BJ (cell line): Measurements from ENCODE around the gene PLA1A. TPM values are rescaled to one million over a fixed set of nuclear protein-coding genes. Genes with fewer than 3 reads are reported as not detected.

Source experiments
- CTCF ChIA-PET: fragments of 350-600 bp; formaldehyde crosslinking; extraction: SDS; loops from one replicate; lab custom pipeline; 2021; ENCODE audit warnings: antibody characterized with exemption, inconsistent platforms; lab: Yijun Ruan, JAX
- POLR2A ChIA-PET: fragments of 300-600 bp; sonication (Branson Sonifier 250); formaldehyde crosslinking; extraction: SDS; loops from one replicate; lab custom pipeline; 2021; ENCODE audit warnings: antibody characterized with exemption; lab: Charles Lee
- DNase-seq: peaks from one replicate; pipeline ENCODE4 v3.0.0-alpha.2; 2011; ENCODE audit warnings: low read depth
- H3K27me3 ChIP-seq: 2 replicates; pipeline ENCODE4 v1.6.0; 2011; ENCODE audit warnings: low read length; ENCODE audit not compliant: control insufficient read depth, insufficient read depth
- H3K36me3 ChIP-seq: 2 replicates; pipeline ENCODE4 v1.5.1; 2011; ENCODE audit warnings: low read length; ENCODE audit not compliant: control insufficient read depth, insufficient read depth
- H3K4me3 ChIP-seq: 2 replicates; pipeline ENCODE4 v1.5.1; 2011; ENCODE audit warnings: low read depth, mild to moderate bottlenecking, control low read depth, low read length
- CTCF ChIP-seq: IDR thresholded peaks from 2 replicates; pipeline ENCODE4 v1.5.1; 2011; ENCODE audit warnings: low read depth, mild to moderate bottlenecking, control low read depth, inconsistent platforms, low read length, moderate library complexity; ENCODE audit not compliant: insufficient read depth
- polyA plus RNA-seq: library from polyadenylated mRNA; depleted of rRNA; stranded (reverse); fragments of >200 nt; gene quantifications from 2 replicates; pipeline ENCODE4 v1.2.3, GENCODE V29; 2011

PLA1A gene
- polyA plus RNA-seq, 1 experiment = not detected

GRCh38 chr3:119625451-119626153, 27.9 kb downstream of the PLA1A start:
- POLR2A ChIA-PET = no interaction called here
- Histone ChIP-seq H3K36me3 (no peaks in the 10 kb centered on the region), H3K4me3 (no peak overlapping the region), H3K27me3 (peaks cover 2% of the 10 kb centered on the region; the same call in 1 of the 2 replicates)
- CTCF ChIA-PET = no interaction called here
- no peak for TF ChIP-seq CTCF
- no peak for DNase-seq

- ChIA-PET POLR2A (no interaction called here), CTCF (no interaction called here)
- no peak for TF ChIP-seq CTCF
- Histone ChIP-seq H3K4me3 (no peak overlapping the region), H3K36me3 (no peaks in the 10 kb centered on the region), H3K27me3 (peaks cover 2% of the 10 kb centered on the region; the same call in 1 of the 2 replicates)
- no peak for DNase-seq
These were observed 28.5 kb downstream of the PLA1A start for GRCh38 chr3:119626196-119626595.

- no peak for TF ChIP-seq CTCF
- Histone ChIP-seq H3K36me3 (no peaks in the 10 kb centered on the region), H3K4me3 (no peak overlapping the region), H3K27me3 (no peaks in the 10 kb centered on the region)
- CTCF ChIA-PET = interaction anchor here (0.8 to 1.1 kb wide), 2 partner anchors 9 to 97 kb away, joined by 3 read pairs; no protein-coding TSS in a partner anchor
- no peak for DNase-seq
- POLR2A ChIA-PET = no interaction called here
These were observed 29.8 kb downstream of the PLA1A start for GRCh38 chr3:119627461-119627860.

GRCh38 chr3:119628390-119628789, 30.7 kb downstream of the PLA1A start:
- no peak overlapping the region for H3K4me3 ChIP-seq
- TF ChIP-seq CTCF = no peak
- ChIA-PET CTCF (interaction anchor here (0.7 kb wide), 1 partner anchor 28 kb away, joined by 4 read pairs; no protein-coding TSS in a partner anchor), POLR2A (no interaction called here)
- no peaks in the 10 kb centered on the region for H3K36me3 ChIP-seq
- DNase-seq = no peak
- no peaks in the 10 kb centered on the region for H3K27me3 ChIP-seq

GRCh38 chr3:119628816-119629445, 31.2 kb downstream of the PLA1A start:
- ChIA-PET CTCF (interaction anchor here (0.7 kb wide), 1 partner anchor 29 kb away, joined by 4 read pairs; no protein-coding TSS in a partner anchor), POLR2A (no interaction called here)
- no peak overlapping the region for H3K4me3 ChIP-seq
- no peaks in the 10 kb centered on the region for H3K27me3 ChIP-seq
- peak; percentile 86 for DNase-seq
- H3K36me3 ChIP-seq = no peaks in the 10 kb centered on the region
- no peak for TF ChIP-seq CTCF
